K562 (cell line): ENCODE measurements around the gene USB1. TPM values are rescaled to one million over a fixed set of nuclear protein-coding genes. Genes with fewer than 3 reads are reported as not detected.

Source experiments
- CREB1 ChIP-seq, 2 experiments: sonication (generic) in 1 of 2; formaldehyde crosslinking in 1 of 2; IDR thresholded peaks; 2 replicates each; pipeline versions ENCODE4 v1.6.1 to v1.8.0; 2012 to 2022; ENCODE audit warnings: inconsistent platforms in 1 of 2, mild to moderate bottlenecking in 1 of 2, missing genetic modification reagents in 1 of 2, moderate library complexity in 1 of 2
- ELF4 ChIP-seq: fragments of 450-650 bp; formaldehyde crosslinking; IDR thresholded peaks from 2 replicates; pipeline ENCODE4 v1.4.0; 2022; ENCODE audit warnings: missing genetic modification characterization
- HDAC3 ChIP-seq: fragments of 450-650 bp; IDR thresholded peaks from 2 replicates; pipeline ENCODE4 v1.6.1; 2018; ENCODE audit warnings: borderline replicate concordance, mild to moderate bottlenecking, moderate library complexity; ENCODE audit not compliant: partially characterized antibody
- NFYB ChIP-seq: IDR thresholded peaks from 2 replicates; pipeline ENCODE4 v1.6.1; 2011; ENCODE audit warnings: mild to moderate bottlenecking, moderate library complexity; ENCODE audit not compliant: insufficient read length; ENCODE audit errors: extremely low read depth
- NR2F6 ChIP-seq: fragments of 450-650 bp; formaldehyde crosslinking; IDR thresholded peaks from 2 replicates; pipeline ENCODE4 v1.4.0; 2020; ENCODE audit warnings: mild to moderate bottlenecking
- PHF20 ChIP-seq: fragments of 450-650 bp; IDR thresholded peaks from 2 replicates; pipeline ENCODE4 v1.6.1; 2018; ENCODE audit not compliant: partially characterized antibody
- PHF21A ChIP-seq: fragments of 450-650 bp; IDR thresholded peaks from 2 replicates; pipeline ENCODE4 v1.6.1; 2017; ENCODE audit warnings: low read depth, borderline replicate concordance
- RFX1 ChIP-seq: fragments of 450-650 bp; IDR thresholded peaks from 2 replicates; pipeline ENCODE4 v1.6.1; 2016; ENCODE audit warnings: mild to moderate bottlenecking, moderate library complexity
- SPI1 ChIP-seq: IDR thresholded peaks from 2 replicates; pipeline ENCODE4 v1.6.1; 2011; ENCODE audit warnings: low read depth, low read length, control low read depth, borderline replicate concordance
- TCF15 ChIP-seq: fragments of 250-450 bp; sonication (Bioruptor Pico); IDR thresholded peaks from 2 replicates; pipeline ENCODE4 v1.8.0; 2022; ENCODE audit warnings: moderate library complexity, mild to moderate bottlenecking, inconsistent platforms
- TGIF2 ChIP-seq: sonication (generic); formaldehyde crosslinking; IDR thresholded peaks from 2 replicates; pipeline ENCODE4 v1.8.1; 2022; ENCODE audit warnings: mild to moderate bottlenecking, missing genetic modification reagents, moderate library complexity
- ZBTB2 ChIP-seq: fragments of 450-650 bp; IDR thresholded peaks from 2 replicates; pipeline ENCODE4 v1.6.1; 2016; ENCODE audit warnings: antibody characterized with exemption
- ZNF174 ChIP-seq: fragments of 250-450 bp; sonication (Bioruptor Pico); IDR thresholded peaks from 2 replicates; pipeline ENCODE4 v1.4.0; 2020; ENCODE audit warnings: mild to moderate bottlenecking
- ZNF766 ChIP-seq: fragments of 200-800 bp; sonication (Bioruptor generic); conservative IDR thresholded peaks from 2 replicates; pipeline ENCODE4 v1.6.1; 2016; ENCODE audit warnings: missing genetic modification characterization, missing compliant biosample characterization
- polyA plus RNA-seq, 8 experiments: library from polyadenylated mRNA; depleted of rRNA in 4 of 8; stranded (reverse) in 5 of 8; unstranded in 3 of 8; fragments of >200 nt; fragmentation: Nextera tagmentation in 2 of 8; fragmentation: Illumina TruSeq in 1 of 8; extraction: Ambion mirVana in 2 of 8; extraction: Trizol in 1 of 8; gene quantifications; 2 replicates each; pipeline versions ENCODE4 v1.2.1 to v1.2.3, GENCODE V29; 2011 to 2014; ENCODE audit warnings: inconsistent platforms in 1 of 8, missing spikeins in 1 of 8
- total RNA-seq, 7 experiments: library from RNA; depleted of rRNA in 6 of 7; stranded (reverse); fragments of >200 nt in 6 of 7; fragmentation: Illumina TruSeq in 2 of 7; extraction: Trizol in 2 of 7; gene quantifications; 2 replicates each; pipeline versions ENCODE4 v1.2.1 to v1.2.3, GENCODE V29; 2011 to 2021; ENCODE audit warnings: low replicate concordance in 1 of 7
- TF ChIP-seq, protein P1 (sequence below): fragments of 450-650 bp; formaldehyde crosslinking; IDR thresholded peaks from 2 replicates; pipeline ENCODE4 v1.4.0; 2022; ENCODE audit warnings: missing genetic modification characterization
- TF ChIP-seq, protein P2 (sequence below): IDR thresholded peaks from 2 replicates; pipeline ENCODE4 v1.6.1; 2011; ENCODE audit not compliant: insufficient read length; ENCODE audit errors: extremely low read depth
- TF ChIP-seq, protein P3 (sequence below), 2 experiments: fragments of 450-650 bp in 1 of 2; sonication (generic) in 1 of 2; formaldehyde crosslinking; conservative IDR thresholded peaks; 2 replicates each; pipeline versions ENCODE4 v1.4.0 to v1.8.1; 2020 to 2022; ENCODE audit warnings: mild to moderate bottlenecking in 1 of 2, missing genetic modification reagents in 1 of 2
- TF ChIP-seq, protein P4 (sequence below): fragments of 450-650 bp; conservative IDR thresholded peaks from 2 replicates; pipeline ENCODE4 v1.6.1; 2016; ENCODE audit warnings: missing genetic modification characterization, low read depth, mild to moderate bottlenecking, control low read depth, missing compliant biosample characterization

The USB1 gene
- total and polyA plus RNA-seq, 9 of the 15 experiments (the other 6 are each of a cell fraction or from before 2014, with no cell fraction given), result 11.6 to 73.6 (median 19.4) TPM

DNA sequence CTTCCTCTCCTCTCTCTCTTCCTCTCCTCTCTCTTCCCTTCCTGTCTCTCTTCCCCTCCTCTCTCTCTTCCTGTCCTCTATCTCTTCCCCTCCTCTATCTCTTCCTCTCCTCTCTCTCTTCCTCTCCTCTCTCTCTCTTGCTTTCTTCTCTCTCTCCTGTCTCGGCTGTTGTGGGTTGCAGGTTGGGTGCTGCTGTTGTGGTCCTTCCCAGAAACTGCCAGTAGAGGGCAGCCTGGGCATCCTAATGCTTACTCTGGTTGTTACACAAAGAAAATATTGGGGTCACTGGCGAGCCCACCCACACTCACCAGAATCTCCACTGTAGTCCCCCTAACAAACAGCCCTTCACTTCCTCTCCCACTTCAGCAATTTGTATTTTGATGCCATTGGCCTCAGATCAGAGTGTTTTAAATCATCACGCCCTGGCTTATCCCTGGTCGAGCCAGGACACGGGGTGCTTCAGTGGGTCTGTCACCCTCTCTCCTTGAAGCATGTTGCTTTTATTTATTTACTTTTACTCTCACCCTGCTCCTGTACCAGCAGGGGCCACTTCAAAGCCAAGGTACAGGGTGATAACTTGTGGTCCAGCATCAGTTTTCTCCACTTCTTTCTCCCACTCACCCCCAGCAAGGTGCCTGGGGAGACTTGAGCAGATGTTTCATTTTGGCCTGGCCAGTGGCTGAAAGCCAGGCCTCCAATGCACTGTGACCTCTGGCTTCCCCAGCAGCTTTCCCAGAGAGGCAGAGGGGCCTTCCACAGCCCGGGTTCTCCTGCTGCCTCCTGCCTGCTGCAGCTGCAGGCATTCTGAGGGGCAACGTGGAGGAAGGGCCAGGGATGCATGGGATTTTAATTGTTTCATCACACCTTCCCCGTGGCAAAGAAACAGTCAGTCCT is 19.7 kb downstream of the USB1 start (continued):
- TF ChIP-seq, protein P1, sequence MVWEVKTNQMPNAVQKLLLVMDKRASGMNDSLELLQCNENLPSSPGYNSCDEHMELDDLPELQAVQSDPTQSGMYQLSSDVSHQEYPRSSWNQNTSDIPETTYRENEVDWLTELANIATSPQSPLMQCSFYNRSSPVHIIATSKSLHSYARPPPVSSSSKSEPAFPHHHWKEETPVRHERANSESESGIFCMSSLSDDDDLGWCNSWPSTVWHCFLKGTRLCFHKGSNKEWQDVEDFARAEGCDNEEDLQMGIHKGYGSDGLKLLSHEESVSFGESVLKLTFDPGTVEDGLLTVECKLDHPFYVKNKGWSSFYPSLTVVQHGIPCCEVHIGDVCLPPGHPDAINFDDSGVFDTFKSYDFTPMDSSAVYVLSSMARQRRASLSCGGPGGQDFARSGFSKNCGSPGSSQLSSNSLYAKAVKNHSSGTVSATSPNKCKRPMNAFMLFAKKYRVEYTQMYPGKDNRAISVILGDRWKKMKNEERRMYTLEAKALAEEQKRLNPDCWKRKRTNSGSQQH, result peak; percentile 36; the same call in 1 of the 2 replicates
- TF ChIP-seq ZNF766 (CRISPR knock-in tag), result no peak
- TF ChIP-seq, protein P2, sequence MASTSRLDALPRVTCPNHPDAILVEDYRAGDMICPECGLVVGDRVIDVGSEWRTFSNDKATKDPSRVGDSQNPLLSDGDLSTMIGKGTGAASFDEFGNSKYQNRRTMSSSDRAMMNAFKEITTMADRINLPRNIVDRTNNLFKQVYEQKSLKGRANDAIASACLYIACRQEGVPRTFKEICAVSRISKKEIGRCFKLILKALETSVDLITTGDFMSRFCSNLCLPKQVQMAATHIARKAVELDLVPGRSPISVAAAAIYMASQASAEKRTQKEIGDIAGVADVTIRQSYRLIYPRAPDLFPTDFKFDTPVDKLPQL, result no peak
- no peak for TF ChIP-seq PHF21A
- TF ChIP-seq NFYB, result no peak
- no peak for TF ChIP-seq PHF20
- no peak for TF ChIP-seq RFX1
- no peak for TF ChIP-seq CREB1 (IDR thresholded peaks at IDR 0.05)
- TF ChIP-seq CREB1 (CRISPR knock-in tag; IDR thresholded peaks at IDR 0.05), result no peak
- no peak for TF ChIP-seq ZNF174 (CRISPR knock-in tag)
- TF ChIP-seq HDAC3, result no peak
- no peak for TF ChIP-seq TCF15 (CRISPR knock-in tag)
- TF ChIP-seq ZBTB2, result no peak
- TF ChIP-seq SPI1, result no peak
- TF ChIP-seq ELF4 (CRISPR knock-in tag), result peak; percentile 84; the same call in 1 of the 2 replicates
- TF ChIP-seq, protein P3, sequence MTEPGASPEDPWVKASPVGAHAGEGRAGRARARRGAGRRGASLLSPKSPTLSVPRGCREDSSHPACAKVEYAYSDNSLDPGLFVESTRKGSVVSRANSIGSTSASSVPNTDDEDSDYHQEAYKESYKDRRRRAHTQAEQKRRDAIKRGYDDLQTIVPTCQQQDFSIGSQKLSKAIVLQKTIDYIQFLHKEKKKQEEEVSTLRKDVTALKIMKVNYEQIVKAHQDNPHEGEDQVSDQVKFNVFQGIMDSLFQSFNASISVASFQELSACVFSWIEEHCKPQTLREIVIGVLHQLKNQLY (CRISPR knock-in tag; conservative IDR thresholded peaks at IDR 0.05), result no peak
- TF ChIP-seq TGIF2 (CRISPR knock-in tag), result no peak
- no peak for TF ChIP-seq NR2F6 (CRISPR knock-in tag)
- TF ChIP-seq, protein P4, sequence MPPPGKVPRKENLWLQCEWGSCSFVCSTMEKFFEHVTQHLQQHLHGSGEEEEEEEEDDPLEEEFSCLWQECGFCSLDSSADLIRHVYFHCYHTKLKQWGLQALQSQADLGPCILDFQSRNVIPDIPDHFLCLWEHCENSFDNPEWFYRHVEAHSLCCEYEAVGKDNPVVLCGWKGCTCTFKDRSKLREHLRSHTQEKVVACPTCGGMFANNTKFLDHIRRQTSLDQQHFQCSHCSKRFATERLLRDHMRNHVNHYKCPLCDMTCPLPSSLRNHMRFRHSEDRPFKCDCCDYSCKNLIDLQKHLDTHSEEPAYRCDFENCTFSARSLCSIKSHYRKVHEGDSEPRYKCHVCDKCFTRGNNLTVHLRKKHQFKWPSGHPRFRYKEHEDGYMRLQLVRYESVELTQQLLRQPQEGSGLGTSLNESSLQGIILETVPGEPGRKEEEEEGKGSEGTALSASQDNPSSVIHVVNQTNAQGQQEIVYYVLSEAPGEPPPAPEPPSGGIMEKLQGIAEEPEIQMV (tag), result no peak
